ENCODE measurements around the gene TRIAP1.
"Not testable (repeated sequence)": the region's sequence is repeated elsewhere in the genome, so short reads cannot be mapped to it uniquely, and the experiment has no call there.

Gene TRIAP1

DNA sequence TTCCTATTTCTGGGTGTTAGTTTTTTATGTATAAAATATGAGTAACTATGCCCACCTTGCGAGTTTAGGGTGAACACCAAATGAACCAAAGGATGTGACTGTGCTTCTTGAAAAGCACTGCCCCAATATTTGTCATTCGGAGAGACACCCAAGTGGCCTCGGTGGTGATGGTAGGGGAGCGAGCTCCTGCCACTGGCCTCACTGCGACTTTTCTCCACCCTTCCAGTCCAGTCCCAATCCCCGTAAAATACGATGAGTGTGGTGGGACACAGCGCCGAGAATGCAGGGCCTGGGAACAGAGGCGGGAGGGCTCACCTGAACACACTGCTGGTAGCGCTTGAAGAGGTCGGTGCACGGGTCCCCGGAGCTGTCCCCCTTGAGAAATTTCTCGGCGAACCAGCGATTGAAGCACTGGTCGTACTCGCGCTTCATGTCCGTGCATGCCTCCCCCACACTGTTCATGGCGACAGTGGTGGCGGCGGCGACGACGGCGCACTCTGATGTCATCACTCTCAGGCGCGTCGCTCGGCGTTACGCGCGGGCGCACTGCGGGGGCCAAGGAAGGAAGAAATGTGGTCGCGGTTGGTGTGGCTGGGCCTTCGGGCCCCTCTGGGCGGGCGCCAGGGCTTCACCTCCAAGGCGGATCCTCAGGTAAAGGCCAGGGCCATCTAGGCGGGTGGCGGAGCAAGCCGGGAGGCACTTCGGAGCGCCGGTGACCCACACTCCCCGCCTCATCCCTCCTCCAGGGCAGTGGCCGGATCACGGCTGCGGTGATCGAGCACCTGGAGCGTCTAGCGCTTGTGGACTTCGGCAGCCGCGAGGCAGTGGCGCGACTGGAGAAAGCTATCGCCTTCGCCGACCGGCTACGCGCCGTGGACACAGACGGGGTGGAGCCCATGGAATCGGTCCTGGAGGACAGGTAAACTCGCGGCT, at the start of gene TRIAP1, which contains the start of gene GATC:
TSS of gene TRIAP1 (minus strand) at position 474 of the 933 bp plus-strand sequence. CDS start at position 462, 12 bp downstream.
TSS of gene GATC (plus strand) at position 534 of the 933 bp plus-strand sequence. CDS start at position 571, 37 bp downstream.
- peak; percentile 98 for DNase-seq

DNA sequence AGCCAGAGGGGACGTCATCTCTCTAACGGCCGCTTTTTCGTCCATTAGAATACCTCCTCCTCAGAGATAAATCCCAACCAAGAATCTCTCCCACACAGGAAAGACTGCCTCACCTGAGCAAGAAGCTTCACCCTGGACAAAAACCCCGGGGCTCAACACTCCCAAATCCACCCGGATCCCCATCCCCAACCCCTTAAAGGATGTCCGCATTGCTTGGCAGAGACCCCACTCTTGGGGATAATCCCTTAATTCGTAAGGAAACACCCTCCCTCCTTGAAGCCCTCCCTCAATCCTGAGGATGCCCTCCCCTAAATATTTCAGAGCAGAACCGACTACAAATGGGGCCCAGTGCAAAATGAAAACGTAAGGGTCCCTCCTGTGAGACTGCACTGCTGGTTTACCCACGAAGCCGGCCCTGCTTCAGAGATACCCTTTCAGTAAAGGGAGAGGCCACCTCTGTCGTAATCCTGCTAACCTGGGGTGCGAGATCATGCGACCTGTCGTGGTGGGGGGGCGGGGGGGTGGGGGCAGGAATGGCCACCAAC, 49.1 kb upstream of the TRIAP1 start:
- no peak for DNase-seq

DNA sequence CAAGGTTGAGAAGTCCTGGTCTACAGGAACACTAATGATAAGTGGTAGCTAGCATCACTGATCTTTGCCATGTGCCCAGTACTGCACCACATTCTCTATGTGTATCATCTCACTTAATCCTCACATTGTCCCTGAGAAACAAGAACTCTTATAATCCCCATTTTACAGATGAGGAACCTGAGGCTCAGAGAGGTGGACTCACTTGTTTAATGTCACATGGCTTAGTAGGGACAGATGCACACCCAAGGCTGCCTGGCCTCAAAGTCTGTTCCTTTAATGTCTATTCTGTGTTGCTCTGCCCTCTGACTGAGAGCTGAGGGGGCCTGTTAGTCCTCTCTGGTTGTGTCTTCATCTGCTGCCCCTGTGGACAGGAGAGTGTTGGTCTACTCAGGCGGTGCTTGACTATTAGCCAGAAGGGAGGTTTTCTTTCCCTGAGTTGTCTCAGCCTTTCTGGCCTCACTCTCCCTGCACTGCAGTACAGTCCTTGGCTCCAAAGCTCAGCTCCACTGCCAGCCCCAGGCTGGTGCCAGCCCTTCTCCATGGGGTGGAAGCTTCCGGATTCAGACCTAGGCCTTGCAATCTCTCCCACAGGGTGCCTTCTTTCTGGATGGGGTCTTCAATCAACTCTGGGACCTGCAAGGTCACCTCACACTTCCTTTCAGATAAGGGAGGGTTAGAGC, 44.8 kb upstream of the TRIAP1 start:
- DNase-seq, result no peak

DNA sequence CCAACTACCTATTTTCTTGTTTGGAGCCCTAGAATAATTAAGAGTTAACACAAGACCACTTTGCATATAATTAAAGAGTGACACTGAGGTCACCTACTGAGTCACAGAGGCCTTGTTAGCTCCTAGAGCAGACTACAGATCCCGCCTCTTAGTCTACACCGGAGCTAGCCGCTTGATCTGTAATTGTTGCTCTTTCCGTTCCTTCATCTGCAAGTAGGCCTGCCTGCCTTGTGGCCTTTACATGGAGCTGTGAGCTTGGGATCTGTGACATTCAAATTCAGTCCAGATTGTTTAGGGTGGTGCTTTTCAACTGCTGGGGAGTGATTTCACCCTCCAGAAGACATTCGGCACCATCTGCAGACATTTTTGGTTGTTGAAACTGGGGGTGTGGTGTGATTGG, 44.1 kb upstream of the TRIAP1 start:
- no peak for DNase-seq

- no peak for DNase-seq
These were observed 42.8 kb upstream of the TRIAP1 start for GRCh38 chr12:120489018-120489417.

GRCh38 chr12:120488057-120488640, 42.0 kb upstream of the TRIAP1 start:
- no peak for DNase-seq

DNA sequence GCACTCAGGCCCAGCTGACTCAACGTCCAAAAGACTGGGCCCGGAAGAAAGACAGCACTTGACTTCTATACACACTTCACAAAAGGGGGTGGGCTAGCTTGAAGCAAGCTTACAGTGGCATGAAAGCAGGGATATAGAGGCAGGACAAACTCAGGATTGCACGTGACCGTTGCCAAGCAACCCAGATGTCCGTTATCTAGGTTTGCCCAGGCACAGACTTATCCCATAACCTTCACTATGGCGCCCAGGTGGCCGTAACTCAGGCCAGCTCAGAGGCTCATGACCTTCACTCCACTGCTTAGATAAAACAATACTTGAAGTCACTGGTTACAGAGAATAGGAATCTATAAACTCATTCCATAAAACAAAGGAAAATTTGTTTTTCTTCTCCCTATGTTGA, 41.4 kb upstream of the TRIAP1 start:
- DNase-seq, result not testable (repeated sequence)

GRCh38 chr12:120485961-120486881, 40.0 kb upstream of the TRIAP1 start:
- DNase-seq, result no peak

- DNase-seq, result no peak
These were observed 37.4 kb upstream of the TRIAP1 start for GRCh38 chr12:120483621-120484020.

- DNase-seq, result no peak
These were observed 35.0 kb upstream of the TRIAP1 start for GRCh38 chr12:120481022-120481767.

- DNase-seq, result no peak
These were observed 34.0 kb upstream of the TRIAP1 start for GRCh38 chr12:120480211-120480610.

DNA sequence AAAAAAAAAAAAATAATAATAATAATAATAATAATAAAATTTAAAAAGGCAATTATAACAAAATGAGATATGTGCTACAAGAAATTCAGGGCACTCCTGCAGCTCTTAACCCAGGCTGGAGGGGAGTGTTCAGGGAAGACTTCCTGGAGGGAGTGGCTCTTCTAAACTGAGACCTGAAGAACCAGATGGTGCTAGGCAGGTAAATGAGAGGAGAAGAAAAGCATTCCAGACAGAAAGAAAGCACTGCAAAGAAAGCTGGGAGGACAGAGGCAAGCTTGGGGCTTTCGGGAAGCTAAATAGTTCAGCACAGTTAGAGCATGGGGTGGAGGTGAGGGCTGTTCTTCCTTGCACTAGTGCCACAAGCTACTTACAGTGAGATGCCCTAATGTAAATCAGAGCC, 33.3 kb upstream of the TRIAP1 start:
- DNase-seq, result no peak

DNA sequence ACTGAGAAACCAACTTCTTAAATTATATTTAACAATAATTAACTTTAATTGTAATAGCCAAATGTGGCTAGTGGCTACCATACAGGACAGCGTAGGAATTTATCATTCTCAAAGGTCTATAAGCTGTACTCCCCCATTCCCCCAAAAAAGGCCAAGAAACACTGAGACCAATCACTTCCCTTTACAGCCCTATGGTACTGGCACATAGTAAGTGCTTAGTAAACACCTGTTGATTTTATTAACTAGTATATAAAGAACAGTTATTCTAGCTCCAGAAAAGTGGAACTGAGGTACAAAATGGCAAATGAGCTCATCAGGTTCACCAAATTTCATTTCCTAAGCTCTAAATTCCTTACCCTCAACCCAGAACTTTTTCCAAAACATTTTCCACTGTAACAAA, 29.5 kb upstream of the TRIAP1 start:
- DNase-seq, result no peak

DNA sequence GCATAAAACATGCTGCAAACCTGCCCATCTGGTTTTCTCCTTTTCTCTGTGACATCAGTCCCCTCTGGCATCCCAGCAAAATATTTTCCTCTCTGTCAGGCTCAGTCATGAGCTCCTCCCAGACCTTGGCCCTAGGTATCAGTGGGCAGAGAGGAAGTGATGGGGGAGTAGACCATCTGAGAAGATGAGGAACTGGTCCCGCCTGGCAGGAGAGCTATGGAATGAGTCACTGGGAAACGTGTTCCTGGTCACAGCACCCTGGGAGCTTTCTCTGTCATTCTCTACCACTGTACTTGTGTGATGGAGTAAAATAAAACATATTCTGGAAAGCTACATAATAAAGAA, 28.4 kb upstream of the TRIAP1 start:
- no peak for DNase-seq

- DNase-seq, result no peak
These were observed 27.8 kb upstream of the TRIAP1 start for GRCh38 chr12:120473807-120474615.

GRCh38 chr12:120472521-120472920, 26.3 kb upstream of the TRIAP1 start:
- no peak for DNase-seq

GRCh38 chr12:120470150-120470784, 24.1 kb upstream of the TRIAP1 start:
- no peak for DNase-seq

GRCh38 chr12:120469450-120470149, 23.4 kb upstream of the TRIAP1 start, which contains the start of gene SRSF9:
SRSF9 (minus strand) TSS chr12:120469748; CDS start chr12:120469609, 139 bp downstream.
- DNase-seq, result peak; percentile 99

DNA sequence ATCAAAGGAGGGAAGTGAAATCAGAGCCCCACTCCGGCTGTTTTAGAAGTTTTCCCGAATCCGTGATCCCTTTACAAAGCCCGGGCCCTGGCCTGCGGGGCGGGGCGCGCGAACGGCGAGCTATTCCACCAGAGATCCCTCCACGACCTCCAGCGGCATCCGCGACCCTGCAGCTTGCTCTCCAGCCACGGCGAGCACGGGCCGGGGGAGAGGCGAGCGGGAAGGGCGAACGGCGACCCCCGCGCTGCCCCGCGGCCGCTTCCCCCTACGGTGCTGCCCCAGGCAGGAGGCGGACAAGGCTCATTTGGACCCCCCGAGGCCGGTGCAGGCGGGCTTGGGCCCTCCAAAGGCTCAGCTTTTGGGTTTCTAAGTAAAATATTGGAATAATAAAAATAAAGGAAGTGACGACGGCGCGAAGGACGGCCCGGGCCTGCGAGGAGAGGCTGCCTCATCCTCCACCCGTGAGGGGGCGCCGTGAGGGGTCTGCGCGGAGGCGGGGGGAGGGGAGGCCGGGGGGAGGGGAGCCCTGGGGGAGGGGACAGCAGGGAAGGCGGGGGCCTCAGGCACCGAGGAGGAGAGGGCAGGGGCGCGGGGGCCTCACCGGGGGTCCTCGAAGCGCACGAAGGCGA, 22.8 kb upstream of the TRIAP1 start:
- DNase-seq, result no peak

Measured in activated CD8-positive, alpha-beta memory T cell treated with anti-CD3 and anti-CD28 coated beads, Interleukin-2, amount 50 U/mL, for 48 hours (primary cell).